GDM1 (cell line): Measurements from ENCODE around the gene MEMO1.
"Not testable (repeated sequence)": the region's sequence is repeated elsewhere in the genome, so short reads cannot be mapped to it uniquely, and the experiment has no call there.

Experiments
- DNase-seq: peaks from one replicate; lab custom pipeline; 2025; lab: John Stamatoyannopoulos, UW

MEMO1 gene

DNA sequence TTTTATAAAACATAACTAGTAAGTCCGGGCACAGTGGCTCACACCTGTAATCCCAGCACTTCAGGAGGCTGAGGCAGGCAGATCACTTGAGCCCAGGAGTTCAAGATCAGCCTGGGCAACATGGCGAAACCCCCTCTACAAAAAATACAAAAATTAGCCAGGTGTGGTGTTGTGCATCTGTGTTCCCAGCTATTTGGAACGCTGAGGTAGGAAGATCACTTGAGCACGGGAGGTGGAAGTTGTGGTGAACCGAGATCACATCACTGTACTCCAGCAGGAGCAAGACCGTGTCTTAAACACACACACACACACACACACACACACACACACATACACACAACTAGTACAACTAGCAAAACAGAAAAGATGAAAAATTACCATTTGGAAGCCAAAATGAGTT, 103.3 kb downstream of the MEMO1 start:
- DNase-seq: not testable (repeated sequence)

DNA sequence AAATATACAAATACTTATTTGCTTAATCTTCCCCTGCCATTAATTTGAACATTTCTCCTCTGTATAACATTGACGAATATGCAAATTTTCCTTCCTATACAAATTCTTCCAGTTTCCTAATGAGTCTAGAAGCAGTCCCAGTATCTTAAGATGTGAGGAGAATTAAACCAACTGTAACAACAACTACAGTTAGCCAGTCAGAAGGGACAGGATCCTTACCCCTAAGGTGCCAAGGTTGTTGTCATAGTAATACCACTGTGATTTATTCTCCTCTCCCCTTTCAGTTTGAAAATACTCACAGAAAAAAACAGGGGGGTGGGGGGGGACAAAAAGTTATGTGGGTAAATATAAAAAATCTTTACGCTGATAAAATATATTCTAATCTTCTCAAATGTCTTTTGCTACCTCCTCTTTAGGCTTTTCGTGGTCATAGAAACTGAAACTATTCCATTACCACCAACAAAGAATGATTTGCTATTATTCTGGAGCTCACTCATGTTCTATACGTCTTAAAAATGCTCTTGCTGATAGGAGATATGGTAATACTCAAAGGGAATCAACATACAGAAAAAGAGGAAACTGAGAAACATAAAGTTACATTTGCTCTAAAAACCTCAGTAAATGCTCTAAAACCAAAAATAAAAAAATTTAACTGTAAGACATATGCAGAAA, 107.6 kb downstream of the MEMO1 start:
- no peak for DNase-seq

DNA sequence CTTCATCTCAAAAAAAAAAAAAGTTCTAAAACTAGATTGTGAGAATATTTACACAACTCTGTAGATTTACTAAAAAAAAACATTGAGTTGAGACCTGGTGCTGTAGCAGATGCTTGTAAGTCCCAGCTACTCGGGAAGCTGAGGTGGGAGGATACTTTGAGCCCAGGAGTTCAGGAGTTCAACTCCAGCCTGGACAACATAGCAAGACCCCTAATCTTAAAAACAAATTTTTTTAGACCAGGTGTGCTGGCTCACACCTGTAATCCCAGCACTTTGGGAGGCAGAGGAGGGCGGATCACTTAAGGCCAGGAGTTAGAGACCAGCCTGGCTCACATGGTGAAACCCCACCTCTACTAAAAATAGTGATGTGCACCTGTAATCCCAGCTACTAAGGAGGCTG, 108.9 kb downstream of the MEMO1 start:
- DNase-seq: no peak

DNA sequence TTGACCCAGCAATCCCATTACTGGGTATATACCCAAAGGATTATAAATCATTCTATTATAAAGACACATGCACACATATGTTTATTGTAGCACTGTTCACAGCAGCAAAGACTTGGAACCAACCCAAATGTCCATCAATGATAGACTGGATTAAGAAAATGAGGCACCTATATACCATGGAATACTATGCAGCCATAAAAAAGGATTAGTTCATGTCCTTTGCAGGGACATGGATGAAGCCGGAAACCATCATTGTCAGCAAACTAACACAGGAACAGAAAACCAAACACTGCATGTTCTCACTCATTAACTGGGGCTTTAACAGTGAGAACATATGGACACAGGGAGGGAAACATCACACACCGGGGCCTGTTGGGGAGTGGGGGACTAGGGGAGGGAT, 110.7 kb downstream of the MEMO1 start:
- DNase-seq: not testable (repeated sequence)

DNA sequence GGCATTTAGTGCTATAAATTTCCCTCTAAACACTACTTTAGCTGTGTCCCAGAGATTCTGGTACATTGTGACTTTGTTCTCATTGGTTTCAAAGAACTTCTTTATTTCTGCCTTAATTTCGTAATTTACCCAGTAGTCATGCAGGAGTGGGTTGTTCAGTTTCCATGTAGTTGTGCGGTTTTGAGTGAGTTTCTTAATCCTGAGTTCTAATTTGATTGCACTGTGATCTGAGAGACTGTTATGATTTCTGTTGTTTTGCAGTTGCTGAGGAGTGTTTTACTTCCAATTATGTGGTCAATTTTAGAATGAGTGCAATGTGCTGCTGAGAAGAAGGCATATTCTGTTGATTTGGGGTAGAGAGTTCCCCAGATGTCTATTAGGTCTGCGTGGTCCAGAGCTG, 112.5 kb downstream of the MEMO1 start:
- DNase-seq: not testable (repeated sequence)

DNA sequence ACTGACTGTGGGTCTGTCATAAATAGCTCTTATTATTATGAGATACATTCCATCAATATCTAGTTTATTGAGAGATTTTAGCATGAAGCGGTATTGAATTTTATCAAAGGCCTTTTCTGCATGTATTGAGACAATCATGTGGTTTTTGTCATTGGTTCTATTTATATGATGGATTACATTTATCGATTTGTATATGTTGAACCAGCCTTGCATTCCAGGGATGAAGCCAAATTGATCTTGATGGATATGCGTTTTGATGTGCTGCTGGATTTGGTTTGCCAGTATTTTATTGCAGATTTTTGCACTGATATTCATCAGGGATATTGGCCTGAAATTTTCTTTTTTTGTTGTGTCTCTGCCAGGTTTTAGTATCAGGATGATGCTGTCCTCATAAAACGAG, 113.5 kb downstream of the MEMO1 start:
- DNase-seq: not testable (repeated sequence)

DNA sequence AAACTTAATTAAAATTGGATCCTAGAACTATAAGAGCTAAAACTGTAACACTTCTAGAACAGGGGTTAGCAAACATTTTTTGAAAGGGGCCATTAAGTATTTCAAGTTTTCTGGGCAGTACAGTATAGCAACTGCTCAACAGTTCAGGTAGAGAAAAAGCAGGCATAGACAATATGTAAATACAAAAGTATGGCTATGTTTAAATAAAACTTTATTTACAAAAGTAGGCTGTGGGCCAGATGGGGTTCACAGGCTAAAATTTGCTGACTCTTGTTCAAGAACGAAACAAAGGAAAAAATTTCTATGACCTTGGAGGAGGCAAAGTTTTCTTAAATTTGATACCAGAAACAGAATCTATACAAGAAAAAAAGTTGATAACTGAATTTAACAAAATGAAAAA, 114.5 kb downstream of the MEMO1 start:
- DNase-seq: no peak

DNA sequence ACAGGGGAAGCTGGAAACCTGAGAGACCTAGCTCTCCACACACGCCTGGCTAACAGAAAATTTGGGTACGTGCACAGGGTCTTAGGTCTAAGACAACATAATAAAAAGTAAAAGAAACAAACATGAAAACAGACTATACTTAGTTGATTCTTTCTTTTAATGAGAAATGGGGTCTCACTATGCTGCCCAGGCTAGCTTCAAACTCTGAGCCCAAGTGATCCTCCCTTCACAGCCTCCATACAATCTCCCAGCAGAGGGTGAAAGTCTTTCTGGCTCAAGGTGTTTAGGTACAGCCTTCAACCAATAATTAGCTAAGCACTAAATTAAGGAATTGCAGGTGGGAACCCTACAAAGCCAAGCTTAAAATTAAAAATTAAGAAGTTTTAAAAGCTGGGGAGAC, 116.2 kb downstream of the MEMO1 start:
- DNase-seq: no peak

DNA sequence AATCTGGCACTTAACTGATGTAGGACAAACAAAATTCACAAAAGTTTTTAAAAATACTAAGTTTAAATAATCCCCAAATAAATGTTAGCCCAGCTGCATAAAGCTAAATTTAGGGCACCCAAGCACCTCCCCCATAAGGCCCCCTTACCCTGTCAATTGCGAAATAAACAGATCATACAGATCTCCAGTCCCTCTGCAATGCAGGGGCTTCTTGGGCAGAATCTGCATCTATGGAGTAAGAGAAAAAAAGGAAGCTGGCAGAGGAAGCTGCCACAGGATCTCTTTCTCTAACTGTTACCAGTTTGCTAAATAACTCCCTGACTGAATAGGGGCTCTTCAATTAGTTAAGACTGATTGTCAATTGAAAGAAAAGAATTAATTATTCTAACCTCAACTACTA, 117.7 kb downstream of the MEMO1 start:
- DNase-seq: peak; percentile 18

DNA sequence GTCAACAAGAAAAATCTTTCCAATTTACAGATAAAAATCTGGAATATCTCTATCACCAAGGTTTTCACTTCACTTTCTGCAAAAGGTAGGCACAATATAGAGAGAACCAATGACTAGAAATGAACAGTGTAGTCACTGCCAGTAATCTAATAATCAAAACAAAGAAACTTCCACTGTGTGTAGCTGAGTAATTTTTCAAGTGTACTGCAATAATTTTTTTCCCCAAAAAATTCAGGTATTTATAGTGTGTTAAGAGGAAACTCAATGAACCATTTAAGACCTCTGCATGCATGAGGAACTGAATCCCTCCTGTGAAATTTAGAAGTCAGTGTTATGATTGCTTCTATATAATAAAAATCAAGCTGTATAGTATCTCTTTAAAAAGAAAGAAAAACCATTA, 121.8 kb downstream of the MEMO1 start:
- no peak for DNase-seq

DNA sequence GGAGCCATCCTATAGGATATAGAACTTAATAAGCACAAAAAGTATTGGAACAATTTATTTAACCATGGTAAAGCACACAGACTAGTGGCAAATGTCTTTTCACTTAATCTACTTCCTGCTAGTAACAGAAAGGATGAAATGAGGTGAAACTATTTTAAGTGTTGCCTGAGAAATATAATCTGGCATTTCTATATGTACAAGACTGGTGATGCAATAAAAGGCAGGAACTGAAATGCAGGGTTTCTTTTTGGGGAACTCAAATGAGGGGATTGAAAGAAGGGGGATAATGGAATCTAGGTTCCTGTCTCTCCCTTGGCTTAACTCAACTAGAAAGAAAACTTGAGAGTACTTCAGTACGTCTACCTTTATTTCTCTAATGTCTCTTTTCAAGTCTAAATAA, 122.3 kb downstream of the MEMO1 start:
- DNase-seq: no peak

DNA sequence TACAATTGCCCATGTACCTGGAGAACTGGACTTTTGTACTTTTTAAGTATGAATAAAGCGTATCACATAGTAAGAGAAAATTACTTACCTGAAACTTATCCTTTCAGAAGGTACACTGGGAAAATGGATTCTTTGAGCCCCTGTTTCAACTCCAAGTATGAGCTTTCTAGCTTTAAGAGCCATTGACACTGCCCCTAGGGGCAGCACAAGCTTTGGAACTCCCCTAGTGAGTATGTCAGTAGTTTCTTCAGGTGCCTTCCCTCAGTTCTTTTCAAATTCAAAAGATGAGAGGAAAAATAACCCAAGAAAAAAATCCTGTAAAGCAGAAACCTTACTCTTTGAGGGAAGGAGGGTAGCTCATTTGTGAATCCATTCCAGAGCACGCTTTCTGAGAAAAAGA, 124.1 kb downstream of the MEMO1 start:
- no peak for DNase-seq

DNA sequence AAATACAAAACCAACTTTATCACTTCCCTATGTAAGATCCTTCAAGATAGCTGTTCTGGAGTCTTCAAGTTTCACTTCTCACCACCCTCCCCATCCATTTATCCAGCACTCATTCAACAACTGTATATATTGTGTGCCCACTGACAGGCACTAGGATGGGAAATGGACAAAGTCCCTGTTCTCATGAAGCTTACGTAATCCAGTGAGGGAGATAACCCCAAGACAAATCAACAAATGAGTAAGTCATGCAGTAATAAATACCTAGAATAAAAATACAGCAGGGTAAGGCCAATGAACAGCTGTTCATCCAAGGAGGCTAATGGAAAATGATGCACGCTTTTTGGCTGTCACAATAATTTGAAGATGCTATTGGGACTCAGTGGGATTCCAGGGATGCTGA, 133.8 kb downstream of the MEMO1 start:
- no peak for DNase-seq

DNA sequence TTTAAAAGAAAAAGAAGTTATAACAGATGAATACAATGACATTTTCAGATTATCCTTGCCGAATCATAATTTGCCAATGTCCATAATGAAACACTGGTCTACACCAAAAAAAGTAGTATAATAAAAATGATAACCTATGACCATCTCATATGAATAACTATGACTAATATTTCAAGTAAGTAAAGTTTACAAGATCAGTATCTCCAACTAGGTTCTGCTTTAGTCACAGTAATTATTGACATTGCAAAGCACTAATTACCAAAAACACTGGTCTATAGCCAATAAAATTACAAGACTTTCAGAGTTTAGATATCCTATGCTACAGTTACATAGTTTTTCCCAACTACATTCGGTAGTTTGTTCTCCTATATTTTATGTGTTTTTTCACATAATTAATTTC, 136.7 kb downstream of the MEMO1 start:
- DNase-seq: no peak

DNA sequence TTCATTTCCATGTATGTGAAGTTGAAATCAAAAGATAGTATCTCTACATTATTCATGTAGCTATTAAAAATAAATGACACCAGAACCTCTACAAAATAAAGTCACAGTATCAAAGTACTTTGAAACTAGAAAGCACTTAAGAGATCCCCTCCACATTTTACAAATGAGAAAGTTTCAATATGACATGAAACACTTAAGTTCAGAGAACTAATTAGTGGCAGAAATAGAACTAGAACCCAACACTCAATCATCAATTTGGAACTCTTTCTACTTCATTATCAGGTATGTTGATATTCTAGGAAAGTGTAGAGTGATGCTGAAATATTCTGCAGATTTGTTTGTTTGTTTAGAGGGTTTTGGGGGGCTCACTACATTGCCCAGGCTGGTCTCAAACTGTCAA, 145.6 kb downstream of the MEMO1 start:
- DNase-seq: no peak

DNA sequence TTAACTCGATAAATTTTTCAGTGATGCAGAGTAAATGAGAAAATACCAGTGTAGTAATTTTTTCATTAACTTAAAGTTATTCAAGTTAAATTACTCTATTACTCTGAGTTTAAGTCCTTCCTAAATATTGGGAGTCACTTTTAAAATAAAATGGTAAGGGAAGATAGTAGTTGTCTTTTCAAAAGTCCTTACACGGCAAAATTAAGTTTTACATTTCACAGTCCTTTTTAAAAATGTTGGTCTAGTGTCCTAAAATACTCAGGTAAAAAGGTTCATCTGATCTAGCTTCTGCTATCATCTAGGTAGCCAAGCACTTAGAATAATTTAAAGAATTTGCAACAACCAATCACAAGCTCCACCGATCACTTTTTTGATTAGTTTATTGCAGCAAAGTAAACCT, 146.9 kb downstream of the MEMO1 start:
- no peak for DNase-seq

DNA sequence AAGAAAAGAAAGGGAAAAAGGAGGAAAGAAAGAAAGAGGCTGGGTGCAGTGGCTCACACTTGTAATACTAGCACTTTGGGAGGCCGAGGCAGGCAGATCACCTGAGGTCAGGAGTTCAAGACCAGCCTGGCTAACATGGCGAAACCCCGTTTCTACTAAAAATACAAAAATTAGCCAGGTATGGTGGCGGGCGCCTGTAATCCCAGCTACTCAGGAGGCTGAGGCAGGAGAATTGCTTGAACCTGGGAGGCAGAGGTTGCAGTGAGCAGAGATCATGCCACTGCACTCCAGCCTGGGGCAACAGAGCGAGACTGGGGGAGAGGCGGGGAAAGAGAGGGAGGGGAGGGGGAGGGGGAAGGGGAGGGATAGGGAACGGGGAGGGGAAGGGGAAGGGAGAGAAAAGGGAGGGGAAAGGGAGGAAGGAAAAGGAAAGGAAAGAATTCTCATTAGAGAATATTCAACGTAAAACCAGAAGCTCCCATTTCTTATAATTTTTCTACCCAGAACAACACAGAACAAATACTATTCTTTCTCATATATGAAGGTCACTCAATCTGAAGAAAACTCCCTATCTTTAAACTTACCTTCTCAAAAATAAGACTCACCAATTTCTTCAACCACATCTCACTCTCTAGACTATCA, 147.7 kb downstream of the MEMO1 start:
- not testable (repeated sequence) for DNase-seq

DNA sequence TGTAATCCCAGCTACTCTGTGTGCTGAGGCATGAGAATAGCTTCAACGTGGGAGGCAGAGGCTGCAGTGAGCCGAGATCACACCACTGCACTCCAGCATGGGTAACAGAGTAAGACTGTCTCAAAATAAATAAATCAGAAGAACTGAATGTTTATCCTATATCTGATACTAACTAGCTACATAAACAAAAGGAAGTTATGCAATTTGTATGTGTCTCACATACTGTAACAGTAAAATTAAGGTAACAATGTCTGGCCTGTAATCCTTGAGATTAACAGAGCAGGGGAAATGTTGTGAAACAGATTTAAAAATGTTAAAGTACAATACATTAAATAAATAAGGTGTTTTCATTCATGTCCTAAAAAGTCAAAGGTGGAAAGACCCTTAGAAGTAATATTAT, 150.8 kb downstream of the MEMO1 start:
- DNase-seq: no peak

DNA sequence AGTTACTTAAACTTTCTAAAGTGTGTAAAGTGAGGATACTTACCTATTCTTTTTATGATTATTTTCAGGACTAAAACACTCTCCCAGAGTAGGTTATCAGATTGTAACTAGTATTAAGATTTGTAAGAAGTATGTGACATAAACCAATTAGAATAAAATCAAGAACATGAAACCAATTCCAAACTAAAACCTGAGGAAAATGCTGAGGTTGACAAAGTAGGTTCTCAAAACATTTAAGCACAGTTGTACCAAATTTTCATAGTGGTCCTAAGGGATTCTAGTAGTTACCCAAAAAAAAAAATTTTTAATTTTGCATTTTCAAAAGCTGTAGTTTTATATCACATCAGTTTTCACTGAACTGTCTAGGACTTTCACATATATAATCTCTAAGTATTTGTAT, 157.3 kb downstream of the MEMO1 start:
- DNase-seq: no peak

DNA sequence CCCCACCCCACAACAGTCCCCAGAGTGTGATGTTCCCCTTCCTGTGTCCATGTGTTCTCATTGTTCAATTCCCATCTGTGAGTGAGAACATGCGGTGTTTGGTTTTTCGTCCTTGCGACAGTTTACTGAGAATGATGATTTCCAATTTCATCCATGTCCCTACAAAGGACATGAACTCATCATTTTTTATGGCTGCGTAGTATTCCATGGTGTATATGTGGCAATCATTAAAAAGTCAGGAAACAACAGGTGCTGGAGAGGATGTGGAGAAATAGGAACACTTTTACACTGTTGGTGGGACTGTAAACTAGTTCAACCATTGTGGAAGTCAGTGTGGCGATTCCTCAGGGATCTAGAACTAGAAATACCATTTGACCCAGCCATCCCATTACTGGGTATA, 168.7 kb downstream of the MEMO1 start:
- DNase-seq: not testable (repeated sequence)

DNA sequence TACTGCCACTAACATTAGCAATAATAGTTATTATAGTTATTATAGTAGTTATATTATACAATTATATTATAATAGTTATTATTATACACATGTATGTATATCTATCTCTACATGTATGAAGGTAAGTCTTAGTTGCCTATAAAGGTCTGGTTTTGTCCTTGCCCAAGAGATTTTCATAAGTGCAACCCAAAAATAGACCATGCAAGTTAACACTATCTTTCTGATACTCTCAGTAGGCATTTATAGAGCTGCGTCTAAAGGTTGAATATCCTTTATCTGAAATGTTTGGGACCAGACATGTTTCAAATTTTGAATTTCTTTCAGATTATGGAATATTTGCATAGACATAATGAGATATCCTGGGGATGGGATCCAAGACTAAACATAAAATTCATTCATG, 175.4 kb downstream of the MEMO1 start:
- no peak for DNase-seq

DNA sequence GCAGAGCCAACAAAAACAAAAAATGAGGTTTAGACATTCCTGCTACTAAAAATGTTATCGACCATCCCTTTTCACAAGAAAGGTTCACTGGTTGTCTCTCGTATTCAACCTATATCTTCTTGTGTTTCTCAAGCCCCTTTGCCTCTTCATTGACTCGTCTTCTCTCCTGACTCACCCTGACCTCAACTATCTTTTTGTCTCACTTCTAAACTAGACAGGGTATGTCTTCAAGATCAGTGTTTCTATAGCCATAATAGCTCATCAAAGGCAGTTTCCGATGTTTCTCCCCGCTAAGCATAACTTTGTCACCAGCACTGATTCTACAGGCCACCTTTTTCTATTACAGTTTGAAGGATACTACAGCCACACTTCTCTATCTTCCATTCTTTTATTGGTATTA, 178.4 kb downstream of the MEMO1 start:
- no peak for DNase-seq

DNA sequence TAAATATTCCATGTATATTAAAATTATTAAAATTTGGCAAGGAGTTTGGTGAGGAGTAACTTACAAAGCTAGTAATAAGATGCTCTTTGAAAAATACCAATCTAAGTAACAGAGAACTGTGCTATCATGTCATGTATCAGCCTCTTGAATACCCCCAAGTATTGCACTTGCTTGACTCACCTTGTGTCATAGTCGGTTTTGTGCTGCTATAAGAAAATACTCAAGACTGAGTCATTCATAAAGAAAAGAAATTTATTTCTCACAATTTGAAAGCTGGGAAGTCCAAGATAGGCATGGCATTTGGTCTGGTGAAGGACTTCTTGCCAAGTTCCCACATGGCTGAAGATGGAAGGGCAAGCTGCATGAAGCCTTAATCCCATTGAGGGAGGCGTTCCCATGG, 179.2 kb downstream of the MEMO1 start:
- no peak for DNase-seq

DNA sequence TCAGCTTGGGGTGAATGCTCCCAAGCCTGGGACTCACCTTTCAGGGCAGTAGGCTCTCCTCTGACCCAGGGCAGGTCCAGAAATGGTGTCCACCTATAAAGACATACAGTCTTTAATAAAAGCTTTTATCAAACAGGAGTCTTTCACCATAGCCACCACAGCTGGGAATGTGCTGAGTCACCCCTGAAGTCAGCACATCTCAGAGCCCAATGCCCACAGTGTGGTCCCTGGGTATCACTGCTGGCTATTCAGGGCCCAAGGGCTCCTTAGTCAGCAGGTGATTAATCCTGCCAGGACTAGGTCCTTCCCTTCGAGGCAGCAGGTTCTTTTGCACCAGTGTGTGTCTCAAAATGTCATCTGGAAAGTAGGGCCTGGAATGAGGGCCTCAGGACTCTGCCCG, 181.9 kb downstream of the MEMO1 start:
- DNase-seq: no peak
